H1 (cell line): ENCODE results near the gene TMEM40. TPM values are rescaled to one million over a fixed set of nuclear protein-coding genes. Genes with fewer than 3 reads are reported as not detected.

Experiments
- CTCF ChIA-PET: fragments of 300-600 bp; sonication (Branson Sonifier 250); formaldehyde crosslinking; loops from one replicate; lab custom pipeline; 2021; ENCODE audit not compliant: partially characterized antibody; lab: Charles Lee
- POLR2A ChIA-PET: fragments of 300-600 bp; sonication (Branson Sonifier 250); formaldehyde crosslinking; loops from one replicate; lab custom pipeline; 2021; ENCODE audit warnings: inconsistent platforms; ENCODE audit not compliant: partially characterized antibody; lab: Charles Lee
- DNase-seq, 2 experiments: peaks; one replicate each; pipeline versions ENCODE4 v3.0.0 to v3.0.0-alpha.2; 2010 to 2022; ENCODE audit warnings: low spot score in 2 of 2, low read depth in 1 of 2, mixed read lengths in 1 of 2
- FAIRE-seq: peaks from 2 replicates; lab custom pipeline; 2011; peaks lifted over from hg19 to GRCh38; lab: Jason Lieb, UNC
- H2AFZ ChIP-seq: 2 replicates; pipeline ENCODE4 v1.8.1; 2012; ENCODE audit warnings: low read length, inconsistent platforms
- H2AK5ac ChIP-seq: 2 replicates; pipeline ENCODE4 v1.6.1; 2013; ENCODE audit warnings: low read depth, low read length
- H2BK120ac ChIP-seq: replicated peaks from 2 replicates; pipeline ENCODE3; 2013; ENCODE audit warnings: low read depth, low read length, inconsistent platforms
- H2BK12ac ChIP-seq: 2 replicates; pipeline ENCODE4 v1.6.1; 2013; ENCODE audit warnings: low read depth, low read length
- H2BK15ac ChIP-seq: 2 replicates; pipeline ENCODE4 v1.6.1; 2013; ENCODE audit warnings: low read length
- H2BK20ac ChIP-seq: 2 replicates; pipeline ENCODE4 v1.6.1; 2013; ENCODE audit warnings: low read length
- H2BK5ac ChIP-seq: 2 replicates; pipeline ENCODE4 v1.6.1; 2013; ENCODE audit warnings: low read depth, low read length
- H3K14ac ChIP-seq: 2 replicates; pipeline ENCODE4 v1.6.1; 2013; ENCODE audit warnings: inconsistent platforms; ENCODE audit not compliant: insufficient read length
- H3K18ac ChIP-seq: 2 replicates; pipeline ENCODE4 v1.6.1; 2013; ENCODE audit warnings: low read length; ENCODE audit errors: extremely low read depth
- H3K23ac ChIP-seq: 2 replicates; pipeline ENCODE4 v1.6.1; 2013; ENCODE audit warnings: inconsistent platforms; ENCODE audit not compliant: insufficient read length
- H3K23me2 ChIP-seq: 2 replicates; pipeline ENCODE4 v1.6.1; 2013; ENCODE audit warnings: low read depth, low read length
- H3K27ac ChIP-seq: 2 replicates; pipeline ENCODE4 v1.6.1; 2011; ENCODE audit warnings: low read depth, low read length, inconsistent platforms
- H3K27me3 ChIP-seq, 4 experiments: replicated peaks in 1 of 4; 1 replicate in 1 of 4; 2 replicates in 3 of 4; pipeline versions ENCODE4 v1.6.1 to v1.8.1; 2011 to 2013; ENCODE audit warnings: low read length in 3 of 4, mild to moderate bottlenecking in 3 of 4, inconsistent platforms in 2 of 4, mixed read lengths in 2 of 4, moderate library complexity in 1 of 4; ENCODE audit not compliant: control insufficient read depth in 3 of 4, insufficient read depth in 3 of 4; ENCODE audit errors: extremely low read depth in 1 of 4
- H3K36me3 ChIP-seq, 4 experiments: 2 replicates each; pipeline versions ENCODE4 v1.6.1 to v1.8.1; 2011 to 2013; ENCODE audit warnings: mild to moderate bottlenecking in 4 of 4, low read length in 3 of 4, moderate library complexity in 2 of 4, control low read depth in 1 of 4, inconsistent platforms in 1 of 4; ENCODE audit not compliant: insufficient read depth in 4 of 4, control insufficient read depth in 2 of 4
- H3K4ac ChIP-seq: replicated peaks from 2 replicates; pipeline ENCODE3; 2013; ENCODE audit warnings: low read length, low read depth, mixed read lengths, inconsistent platforms; ENCODE audit not compliant: insufficient read length
- H3K4me1 ChIP-seq, 4 experiments: replicated peaks in 1 of 4; 1 replicate in 1 of 4; 2 replicates in 3 of 4; pipeline versions ENCODE4 v1.6.1 to v1.8.1; 2011 to 2013; ENCODE audit warnings: low read length in 3 of 4, inconsistent platforms in 2 of 4, mixed read lengths in 1 of 4; ENCODE audit not compliant: insufficient read depth in 4 of 4, control insufficient read depth in 3 of 4
- H3K4me2 ChIP-seq, 2 experiments: 2 replicates each; pipeline versions ENCODE4 v1.6.1 to v1.8.1; 2011 to 2013; ENCODE audit warnings: low read depth in 2 of 2, low read length in 2 of 2, control low read depth in 1 of 2, inconsistent platforms in 1 of 2, mild to moderate bottlenecking in 1 of 2; ENCODE audit not compliant: insufficient read depth in 1 of 2
- H3K4me3 ChIP-seq, 4 experiments: fragments of 200-600, 300-600 bp in 1 of 4; sonication (generic), shearing (Covaris generic), sonication (Bioruptor Twin) in 1 of 4; 2 replicates each; pipeline versions ENCODE4 v1.5.1 to v1.8.1; 2011 to 2016; ENCODE audit warnings: low read length in 4 of 4, low read depth in 3 of 4, control low read depth in 2 of 4, inconsistent platforms in 2 of 4, mild to moderate bottlenecking in 2 of 4, mixed read lengths in 1 of 4, moderate library complexity in 1 of 4; ENCODE audit not compliant: insufficient read depth in 2 of 4; ENCODE audit errors: extremely low read depth in 1 of 4
- H3K56ac ChIP-seq: replicated peaks from 2 replicates; pipeline ENCODE3; 2013; ENCODE audit warnings: low read depth, mild to moderate bottlenecking, mixed read lengths, low read length, inconsistent platforms; ENCODE audit not compliant: insufficient read length
- H3K79me1 ChIP-seq: 2 replicates; pipeline ENCODE4 v1.6.1; 2013; ENCODE audit warnings: low read depth, low read length, control low read depth
- H3K79me2 ChIP-seq, 2 experiments: 2 replicates each; pipeline versions ENCODE4 v1.6.1 to v1.8.1; 2012 to 2013; ENCODE audit warnings: low read length in 2 of 2, mild to moderate bottlenecking in 2 of 2, inconsistent platforms in 1 of 2; ENCODE audit not compliant: insufficient read depth in 2 of 2, control insufficient read depth in 1 of 2
- H3K9ac ChIP-seq, 4 experiments: replicated peaks in 1 of 4; 1 replicate in 1 of 4; 2 replicates in 3 of 4; pipeline versions ENCODE4 v1.6.1 to v1.8.1; 2011 to 2013; ENCODE audit warnings: low read depth in 3 of 4, low read length in 3 of 4, control low read depth in 2 of 4, mild to moderate bottlenecking in 2 of 4, moderate library complexity in 2 of 4, inconsistent platforms in 1 of 4; ENCODE audit errors: extremely low read depth in 1 of 4
- H3K9me3 ChIP-seq, 2 experiments: 2 replicates each; pipeline versions ENCODE4 v1.6.1 to v1.8.1; 2012 to 2013; ENCODE audit warnings: mild to moderate bottlenecking in 2 of 2, moderate library complexity in 2 of 2, control low read depth in 1 of 2, inconsistent platforms in 1 of 2, low read depth in 1 of 2, low read length in 1 of 2, mixed read lengths in 1 of 2; ENCODE audit not compliant: insufficient read depth in 2 of 2
- H4K20me1 ChIP-seq, 2 experiments: replicated peaks in 1 of 2; 2 replicates each; pipeline versions ENCODE3 to v1.8.1; 2011 to 2013; ENCODE audit warnings: inconsistent platforms in 2 of 2, low read length in 2 of 2, mild to moderate bottlenecking in 1 of 2; ENCODE audit not compliant: insufficient read depth in 2 of 2, control insufficient read depth in 1 of 2
- H4K5ac ChIP-seq: 2 replicates; pipeline ENCODE4 v1.6.1; 2013; ENCODE audit warnings: low read length, low read depth, mixed read lengths, inconsistent platforms; ENCODE audit not compliant: insufficient read length
- H4K8ac ChIP-seq: 2 replicates; pipeline ENCODE4 v1.8.0; 2013; ENCODE audit warnings: mild to moderate bottlenecking, moderate library complexity, low read length, inconsistent platforms; ENCODE audit not compliant: insufficient read depth; ENCODE audit errors: extremely low read depth
- H4K91ac ChIP-seq: replicated peaks from 2 replicates; pipeline ENCODE3; 2013; ENCODE audit warnings: low read length, mixed read lengths, inconsistent platforms; ENCODE audit not compliant: insufficient read length
- ATF2 ChIP-seq: IDR thresholded peaks from 2 replicates; pipeline ENCODE4 v1.6.1; 2012; ENCODE audit warnings: low read length, inconsistent platforms
- ATF3 ChIP-seq: IDR thresholded peaks from 2 replicates; pipeline ENCODE4 v1.6.1; 2011; ENCODE audit warnings: low read depth, mild to moderate bottlenecking, low read length; ENCODE audit not compliant: insufficient read depth
- FOSL1 ChIP-seq: IDR thresholded peaks from 2 replicates; pipeline ENCODE4 v1.6.1; 2011; ENCODE audit warnings: mild to moderate bottlenecking, low read depth, low read length, moderate library complexity; ENCODE audit not compliant: insufficient read depth
- GABPA ChIP-seq: IDR thresholded peaks from 2 replicates; pipeline ENCODE4 v1.6.1; 2011; ENCODE audit warnings: mild to moderate bottlenecking, low read length, moderate library complexity, borderline replicate concordance; ENCODE audit not compliant: insufficient read depth
- HDAC6 ChIP-seq: IDR thresholded peaks from one replicate; pipeline ENCODE4 v1.7.1; 2012; ENCODE audit warnings: low read depth, mild to moderate bottlenecking, inconsistent platforms, low read length, moderate library complexity
- MAX ChIP-seq: IDR thresholded peaks from 2 replicates; pipeline ENCODE4 v1.6.1; 2012; ENCODE audit warnings: inconsistent platforms
- PHF8 ChIP-seq: fragments of 200-600 bp; sonication (generic); conservative IDR thresholded peaks from 2 replicates; pipeline ENCODE4 v1.7.1; 2012; ENCODE audit warnings: low read depth, mild to moderate bottlenecking, inconsistent platforms, low read length, moderate library complexity
- RNF2 ChIP-seq: fragments of 200-900, 300-1000 bp; sonication (generic); IDR thresholded peaks from 2 replicates; pipeline ENCODE4 v1.7.1; 2016; ENCODE audit warnings: borderline replicate concordance, low read depth, mild to moderate bottlenecking, antibody characterized with exemption, low read length; ENCODE audit not compliant: poor library complexity, severe bottlenecking; ENCODE audit errors: missing control alignments
- SIX5 ChIP-seq: IDR thresholded peaks from 2 replicates; pipeline ENCODE4 v1.6.1; 2011; ENCODE audit warnings: mild to moderate bottlenecking, low read depth, low read length
- SP1 ChIP-seq: IDR thresholded peaks from 2 replicates; pipeline ENCODE4 v1.6.1; 2011; ENCODE audit warnings: low read depth, low read length
- WGBS, 2 experiments: shearing (Covaris generic) in 1 of 2; methylation state at CpG; one replicate each; pipeline versions ENCODE4 v1.1.6 to v1.1.7; 2013 to 2015; ENCODE audit warnings: low lambda C conversion rate in 2 of 2, mixed read lengths in 2 of 2, inconsistent platforms in 1 of 2, low coverage in 1 of 2, missing lambda C conversion rate in 1 of 2; ENCODE audit not compliant: insufficient replicate concordance in 2 of 2, insufficient coverage in 1 of 2, insufficient read length in 1 of 2; ENCODE audit errors: extremely low coverage in 1 of 2, missing lambda C conversion rate in 1 of 2; 5-methylcytosine and 5-hydroxymethylcytosine counted together
- polyA plus RNA-seq, 7 experiments: library from polyadenylated mRNA; depleted of rRNA in 3 of 7; stranded (reverse) in 5 of 7; unstranded in 2 of 7; fragments of >200 nt in 5 of 7; fragments of 200-250 nt in 2 of 7; gene quantifications; 1 replicate in 5 of 7; 2 replicates in 1 of 7; 4 replicates in 1 of 7; pipeline versions ENCODE4 v1.2.1 to v1.2.3, GENCODE V29; 2011 to 2013; ENCODE audit warnings: missing spikeins in 2 of 7, mixed read lengths in 2 of 7
- total RNA-seq: library from RNA; stranded (reverse); fragmentation: NEBNext Ultra II Directional; extraction: Animal tissue kit (Norgen Biotek cat#: 25700); gene quantifications from 2 replicates; pipeline ENCODE4 v1.2.1, GENCODE V29; 2021

The TMEM40 gene
- total and polyA plus RNA-seq, 2 of the 8 experiments (the other 6 are each of a cell fraction or from before 2014, with no cell fraction given), result 0.18 TPM; not detected in 1

GRCh38 chr3:12734960-12735359 lies 24.1 kb downstream of the TMEM40 start:
- Histone ChIP-seq H3K27ac (no peak overlapping the region), H3K4me3 (no peak overlapping the region), H4K91ac (no peak overlapping the region), H2BK15ac (no peak overlapping the region), H3K9me3 (no peaks in the 10 kb centered on the region), H3K14ac (no peak overlapping the region), H2AK5ac (no peak overlapping the region), H4K5ac (no peak overlapping the region), H2BK12ac (no peak overlapping the region), H3K4ac (no peak overlapping the region), H3K4me2 (no peak overlapping the region), H2AFZ (no peak overlapping the region), H3K23me2 (no peaks in the 10 kb centered on the region), H3K9ac (no peak overlapping the region), H2BK120ac (no peak overlapping the region), H2BK20ac (no peak overlapping the region), H3K79me2 (no peaks in the 10 kb centered on the region), H4K20me1 (no peaks in the 10 kb centered on the region), H3K79me1 (no peaks in the 10 kb centered on the region), H3K56ac (no peak overlapping the region), H4K8ac (no peak overlapping the region), H3K4me1 (no peaks in the 10 kb centered on the region), H3K23ac (no peak overlapping the region), H2BK5ac (no peak overlapping the region), H3K36me3 (no peaks in the 10 kb centered on the region), H3K27me3 (no peaks in the 10 kb centered on the region), H3K18ac (no peak overlapping the region)
- ChIA-PET POLR2A (interaction anchor here (0.6 to 0.9 kb wide), 2 partner anchors 71 to 99 kb away, joined by 3 read pairs; partner anchors contain the start of gene RAF1), CTCF (interaction anchor here (0.5 to 3.2 kb wide), 4 partner anchors 14 to 256 kb away, joined by 3 to 12 read pairs (median 4); no protein-coding TSS in a partner anchor)
- DNase-seq, result no peak
- WGBS, 2 experiments, result 92% methylated on average over 4 of the region's 4 CpGs; no CpG with 5 or more reads in 1 of the 2 experiments
- no peak for FAIRE-seq
- TF ChIP-seq SP1 (no peak), ATF2 (no peak), PHF8 (no peak), HDAC6 (no peak), RNF2 (no peak), ATF3 (no peak), FOSL1 (no peak), SIX5 (no peak), MAX (no peak), GABPA (no peak)
